Left cardiac atrium (tissue), 4 donors: ENCODE measurements around the gene POU2AF1. TPM values are rescaled to one million over a fixed set of nuclear protein-coding genes. Genes with fewer than 3 reads are reported as not detected.
A peak's percentile ranks its signal among the peaks of the same experiment; 100 is the strongest.

Experiments used
- ATAC-seq, 2 donors: fragments of 200-7000 bp; cut with Tn5 transposase; one replicate each; pipeline ENCODE4 v1.9.1; 2020; ENCODE audit warnings: mild to moderate bottlenecking in 2 of 2, moderate library complexity in 2 of 2
- DNase-seq: peaks from one replicate; pipeline ENCODE4 v3.0.0-alpha.2; 2020
- intact Hi-C, 2 donors: fragments of 100-400 bp; cut with DNase I; formaldehyde crosslinking; loops; one replicate each; pipeline versions ENCODE4 v1.14.1 to v1.15.1; 2022 to 2023
- long read RNA-seq: library from polyadenylated mRNA; unstranded; transcript quantifications from one replicate; pipeline ENCODE4 v2.0.0, GENCODE V29; 2021
- total RNA-seq, 2 donors: library from RNA; stranded (reverse); fragmentation: NEBNext Ultra II Directional; extraction: Animal tissue kit (Norgen Biotek cat#: 25700); gene quantifications; one replicate each; pipeline ENCODE4 v1.2.1, GENCODE V29; 2021
- donor health status: DM: no; HTN: yes; CAD: no.
- donor health status: DM: no; HTN: yes; CAD: no; lungs with severe emphysema.
- donor health status: DM: yes; HTN: yes; CAD: no.
- donor health status: Dilated cardiomyopathy.

POU2AF1 gene, protein sequence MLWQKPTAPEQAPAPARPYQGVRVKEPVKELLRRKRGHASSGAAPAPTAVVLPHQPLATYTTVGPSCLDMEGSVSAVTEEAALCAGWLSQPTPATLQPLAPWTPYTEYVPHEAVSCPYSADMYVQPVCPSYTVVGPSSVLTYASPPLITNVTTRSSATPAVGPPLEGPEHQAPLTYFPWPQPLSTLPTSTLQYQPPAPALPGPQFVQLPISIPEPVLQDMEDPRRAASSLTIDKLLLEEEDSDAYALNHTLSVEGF
- under 1 TPM; 0.10 to 0.21 TPM for total RNA-seq
- long read RNA-seq = 0 reads

GRCh38 chr11:111378861-111379601 is at the start of gene POU2AF1:
TSS of gene POU2AF1 (minus strand) at chr11:111379275. CDS start at chr11:111379177, 98 bp downstream.
- DNase-seq = peak; percentile 28
- intact Hi-C loops = no loop called here
- ATAC-seq = peak; percentile 40 to 47

GRCh38 chr11:111428113-111428876 is 49.2 kb upstream of the POU2AF1 start:
- intact Hi-C loops = no loop called here
- ATAC-seq (no peak), DNase-seq (no peak)

DNA sequence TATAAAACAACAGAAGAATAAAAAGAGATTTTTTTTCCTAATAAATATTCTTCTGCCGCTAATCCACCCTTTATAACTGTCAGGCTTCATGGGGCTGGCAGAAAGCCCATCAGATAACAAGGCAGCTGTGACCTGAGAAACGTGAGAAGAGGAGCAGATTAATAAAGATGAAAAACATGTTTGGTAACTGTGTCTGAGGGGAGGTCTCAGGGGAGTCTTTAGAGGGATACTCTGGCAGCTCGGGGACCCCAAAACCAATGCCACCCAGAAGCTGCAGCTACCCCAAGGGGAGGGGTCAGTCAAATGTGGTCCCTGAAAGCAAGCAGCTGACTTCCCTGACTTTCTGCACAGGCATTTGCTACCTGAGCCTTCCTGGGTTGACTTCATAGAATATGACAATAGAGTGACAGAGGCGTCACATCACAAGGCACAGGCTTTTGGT is 48.4 kb upstream of the POU2AF1 start:
- no peak for ATAC-seq
- intact Hi-C loops = no loop called here

GRCh38 chr11:111426617-111427016 is 47.5 kb upstream of the POU2AF1 start:
- DNase-seq = no peak
- no peak for ATAC-seq
- intact Hi-C loops = no loop called here

More for the DNA sequence above, 48.4 kb upstream of the POU2AF1 start:
- DNase-seq = no peak

- intact Hi-C loops = loop anchor here (2.0 to 5.0 kb wide), 2 partner anchors 140 to 141 kb away; no protein-coding TSS in a partner anchor
- no peak for DNase-seq
These were observed 44.2 kb upstream of the POU2AF1 start for GRCh38 chr11:111423250-111423615.

DNA sequence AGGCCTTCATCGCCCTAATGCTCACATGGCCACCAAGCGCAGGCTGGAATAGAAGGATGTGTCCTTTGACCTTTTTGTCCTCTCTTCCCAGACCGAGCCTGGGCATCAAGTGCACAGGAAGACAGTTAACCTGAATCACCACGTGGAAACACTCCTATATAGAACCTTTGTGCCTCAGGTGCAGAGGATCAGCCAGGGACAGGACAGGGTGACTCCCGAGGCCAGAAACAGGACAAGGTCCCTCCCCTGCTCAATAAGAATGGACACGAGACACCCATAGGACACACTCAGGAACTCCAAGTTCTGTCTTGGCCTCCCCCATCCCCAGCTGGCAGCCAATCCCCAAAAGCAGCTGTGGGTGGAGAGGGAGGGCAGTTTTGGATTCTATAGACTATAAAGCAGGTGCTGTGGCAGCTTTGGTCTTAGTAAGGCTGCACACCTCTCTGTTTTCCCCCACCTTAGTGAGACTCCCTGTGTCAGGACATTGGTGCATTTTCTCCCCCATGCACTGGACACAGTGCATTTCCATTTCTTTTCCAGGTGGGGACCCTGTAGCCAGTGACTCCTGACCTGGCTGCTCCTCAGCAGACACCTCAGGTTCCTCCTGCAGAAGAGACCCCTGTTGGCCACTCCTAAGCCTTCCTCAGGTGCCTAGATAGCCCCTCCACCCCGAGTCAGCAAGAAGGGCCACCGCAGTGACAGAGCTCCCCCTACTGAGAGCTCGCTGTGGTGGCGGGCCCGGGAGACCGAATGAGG is 43.6 kb upstream of the POU2AF1 start:
- DNase-seq = no peak
- intact Hi-C loops = loop anchor here (2.0 to 5.0 kb wide), 2 partner anchors 140 kb away; no protein-coding TSS in a partner anchor
- ATAC-seq = peak in 1 of 2 donors; percentile 66

More at GRCh38 chr11:111423250-111423615, 44.2 kb upstream of the POU2AF1 start:
- ATAC-seq = no peak

DNA sequence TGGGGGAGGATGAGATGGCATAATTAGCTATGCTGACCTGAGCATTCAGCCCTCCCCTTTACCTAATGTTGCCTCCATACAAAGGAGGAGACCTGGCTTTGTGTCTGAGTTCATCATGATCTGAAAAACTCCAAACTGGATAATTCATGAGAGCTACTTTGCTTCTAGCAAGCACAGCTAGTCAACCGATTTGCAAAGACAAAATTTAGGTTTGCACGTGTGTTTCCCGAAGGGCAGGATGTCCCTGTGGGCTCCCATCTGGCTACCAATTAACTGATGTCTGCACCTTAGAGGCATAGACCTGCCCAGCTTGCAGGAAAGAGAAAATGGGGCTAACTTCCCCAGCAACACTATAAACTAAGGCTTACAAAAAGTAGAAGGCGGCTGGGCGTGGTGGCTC is 42.2 kb upstream of the POU2AF1 start:
- ATAC-seq = no peak
- intact Hi-C loops = loop anchor here in 1 of 2 donors (5.0 kb wide), 1 partner anchor 139 kb away; no protein-coding TSS in a partner anchor
- DNase-seq = no peak

GRCh38 chr11:111419641-111420327 is 40.7 kb upstream of the POU2AF1 start:
- intact Hi-C loops = loop anchor here in 1 of 2 donors (5.0 kb wide), 1 partner anchor 137 kb away; no protein-coding TSS in a partner anchor
- no peak for DNase-seq
- peak in 1 of 2 donors; percentile 53 for ATAC-seq

- ATAC-seq (no peak), DNase-seq (no peak)
- intact Hi-C loops = no loop called here
These were observed 40.1 kb upstream of the POU2AF1 start for GRCh38 chr11:111419181-111419580.

- no peak for DNase-seq
- no peak for ATAC-seq
- intact Hi-C loops = no loop called here
These were observed 39.3 kb upstream of the POU2AF1 start for GRCh38 chr11:111418436-111418787.

DNA sequence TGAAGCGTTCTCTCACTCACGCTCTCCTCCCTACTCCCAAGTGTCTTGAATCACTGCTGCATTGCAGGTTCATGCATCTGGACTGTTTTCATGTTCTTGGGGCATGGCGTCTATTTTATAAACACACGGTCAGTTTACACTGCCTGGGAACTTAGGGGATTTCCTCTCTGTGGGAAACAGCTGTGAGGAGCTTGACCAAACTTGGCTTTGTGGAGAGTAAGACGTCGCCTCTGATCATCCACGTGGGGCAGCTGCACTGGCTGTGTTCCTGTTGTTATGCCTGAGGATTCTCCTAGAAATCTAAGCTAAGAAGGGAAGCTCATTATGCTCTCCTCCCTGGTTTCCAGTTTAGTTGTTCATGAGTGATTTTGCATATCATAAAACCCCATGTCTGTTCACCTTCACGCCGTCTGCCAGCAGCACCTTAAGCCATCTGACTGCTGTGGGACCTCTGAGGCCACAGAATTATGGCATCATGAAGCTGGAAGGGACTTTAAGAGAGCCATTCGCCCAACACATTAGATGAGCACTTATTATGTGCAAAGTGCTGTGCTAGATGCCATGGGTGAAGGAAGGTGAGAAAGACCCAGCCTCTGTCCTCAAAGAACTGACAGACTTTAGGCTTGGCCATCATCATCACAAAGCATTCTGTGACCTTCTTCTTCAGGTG is 38.8 kb upstream of the POU2AF1 start:
- intact Hi-C loops = no loop called here
- ATAC-seq (peak; percentile 54 to 61), DNase-seq (no peak)

DNA sequence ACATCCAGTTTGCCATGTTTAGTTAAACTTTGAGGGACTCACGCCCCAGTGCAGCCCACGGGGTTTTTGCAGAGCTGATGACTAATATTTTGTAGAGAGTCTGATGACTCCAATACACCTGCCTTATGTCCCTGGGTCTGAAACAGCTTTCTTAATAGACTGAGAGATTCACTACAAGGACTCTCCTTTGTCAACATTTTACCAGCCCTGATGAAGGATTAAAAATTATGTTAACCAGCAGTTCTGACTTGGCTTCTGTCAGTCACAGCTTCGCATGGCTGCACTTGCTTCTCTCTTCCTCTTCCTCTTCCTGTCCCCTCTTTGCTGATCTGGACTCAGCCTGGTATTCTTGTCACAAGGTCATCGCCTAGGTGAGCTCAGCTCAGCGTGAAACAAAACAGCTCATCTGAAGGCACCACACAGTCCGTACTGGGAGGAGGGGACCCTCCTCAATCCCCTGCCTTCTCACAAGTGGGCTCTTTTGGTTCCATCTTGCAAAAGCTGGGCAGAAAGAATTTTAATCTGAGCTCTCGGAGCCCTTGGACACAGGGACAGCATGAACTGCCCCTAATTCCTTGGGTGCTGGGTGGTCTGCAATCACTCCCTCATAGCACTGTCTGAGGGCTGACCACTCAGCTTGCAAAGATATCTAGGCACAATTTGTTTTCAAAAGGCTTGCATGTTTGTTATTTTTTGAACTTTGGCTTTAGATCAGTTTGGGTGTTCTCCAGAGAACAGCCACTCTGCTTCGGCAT is 38.1 kb upstream of the POU2AF1 start:
- DNase-seq (no peak), ATAC-seq (no peak)
- intact Hi-C loops = no loop called here

DNA sequence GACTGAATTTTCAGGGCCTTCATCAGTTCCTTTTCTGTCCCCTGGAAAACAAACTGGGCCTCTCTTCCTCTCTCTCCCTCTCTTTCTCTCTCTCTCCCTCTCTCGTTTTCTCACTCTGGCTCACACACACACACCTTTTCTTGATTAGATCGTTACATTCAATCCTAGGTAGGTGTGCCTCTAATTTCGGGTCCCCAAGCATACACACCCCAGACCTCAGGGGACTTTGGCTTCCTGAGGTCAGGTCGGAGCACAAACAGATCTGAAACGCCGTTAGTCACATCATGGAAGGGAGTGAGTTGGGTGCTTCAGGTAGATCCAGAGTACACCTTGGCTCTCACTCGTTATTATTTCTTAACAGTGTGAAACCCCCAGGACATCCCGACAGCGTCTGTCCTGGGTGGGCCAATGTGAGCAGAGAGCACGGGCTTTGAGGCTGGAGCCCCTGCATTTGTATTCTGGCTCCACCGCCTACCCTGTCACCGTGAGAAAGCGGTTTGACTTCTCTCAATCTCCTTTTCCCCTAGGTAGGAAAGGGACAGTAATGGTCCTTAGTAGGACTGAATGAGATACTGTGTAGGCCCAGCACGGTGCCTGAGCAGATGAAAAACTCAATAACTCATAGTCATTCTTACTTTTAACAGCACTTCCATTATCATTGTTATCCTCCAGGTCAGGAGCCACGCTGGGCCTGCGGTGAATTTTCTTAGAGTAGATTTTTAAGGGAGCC is 37.3 kb upstream of the POU2AF1 start:
- DNase-seq = no peak
- intact Hi-C loops = no loop called here
- ATAC-seq = no peak

DNA sequence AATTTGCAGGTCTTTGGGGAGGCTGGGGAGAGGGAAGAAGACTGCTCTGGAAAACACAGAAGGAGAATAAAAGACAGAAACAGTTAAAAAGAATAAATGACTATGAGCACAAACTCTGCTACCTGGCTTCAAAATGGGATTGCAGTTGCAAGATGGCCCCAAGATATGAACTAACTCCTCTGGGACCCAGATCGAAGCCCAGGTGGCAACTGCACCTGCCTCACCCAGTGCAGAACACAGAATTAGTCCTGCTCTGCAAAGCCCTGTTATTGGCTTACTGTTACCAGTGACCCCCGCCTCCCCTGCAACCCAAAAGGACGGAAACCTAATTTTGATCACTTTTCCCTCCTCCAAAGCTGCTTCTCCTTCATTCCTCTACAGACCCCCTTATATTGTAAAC is 35.9 kb upstream of the POU2AF1 start:
- ATAC-seq (no peak), DNase-seq (no peak)
- intact Hi-C loops = no loop called here

- intact Hi-C loops = no loop called here
- ATAC-seq (no peak), DNase-seq (no peak)
These were observed 35.3 kb upstream of the POU2AF1 start for GRCh38 chr11:111414267-111414931.

- ATAC-seq (no peak), DNase-seq (no peak)
- intact Hi-C loops = no loop called here
These were observed 34.8 kb upstream of the POU2AF1 start for GRCh38 chr11:111413849-111414248.
